ENCODE data around the gene SPATA31D1. TPM values are rescaled to one million over a fixed set of nuclear protein-coding genes. Genes with fewer than 3 reads are reported as not detected.

The SPATA31D1 gene
- total and polyA plus RNA-seq, 2 of the 13 experiments (the other 11 are each of a cell fraction or from before 2014, with no cell fraction given) = not detected

DNA sequence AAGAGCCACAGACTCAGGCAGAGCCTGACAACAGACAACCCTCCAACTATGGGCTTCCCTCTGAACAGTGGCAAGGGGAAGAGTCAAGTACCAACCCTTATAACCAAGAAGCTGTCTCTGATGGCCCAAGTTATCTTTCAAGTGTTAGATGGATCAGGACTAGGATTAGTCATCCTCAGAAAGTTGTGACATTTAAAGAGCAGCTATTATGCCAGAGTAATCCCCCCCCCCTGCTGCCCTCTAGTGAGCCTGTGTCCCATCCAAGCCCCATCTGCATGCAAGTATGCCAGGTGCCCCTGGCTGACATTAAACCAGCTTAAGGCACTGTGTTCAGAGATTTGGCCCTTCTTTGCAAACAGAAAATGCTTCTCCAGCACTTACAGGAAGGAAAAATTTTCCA, 16.8 kb upstream of the SPATA31D1 start (continued):
- TF ChIP-seq ZNF574 (CRISPR knock-in tag; IDR thresholded peaks at IDR 0.05) (no peak), ZNF138 (CRISPR knock-in tag; IDR thresholded peaks at IDR 0.05; ENCODE audit: low read depth) (no peak)

DNA sequence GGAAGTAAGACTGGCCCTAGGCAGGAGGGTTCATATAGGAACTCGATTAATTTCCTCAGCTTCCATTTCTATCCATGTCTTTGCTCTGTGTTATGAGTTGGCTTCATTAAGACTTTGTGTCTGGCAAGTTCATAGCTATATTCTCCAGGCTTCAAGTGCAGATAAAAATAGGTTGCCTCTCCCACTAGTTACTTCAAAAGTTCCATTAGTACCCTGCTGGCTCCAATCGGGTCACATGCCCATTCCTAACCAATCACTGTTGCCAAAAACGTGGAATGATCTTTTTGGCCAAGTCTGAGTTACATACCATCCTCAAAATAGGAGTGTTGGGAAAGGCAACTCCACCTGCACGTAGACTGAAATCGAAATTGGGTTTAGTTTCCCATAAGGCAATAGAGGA, 13.8 kb upstream of the SPATA31D1 start:
- Histone ChIP-seq H3K79me2 (ENCODE audit: insufficient read depth, low read length) (no peaks in the 10 kb centered on the region), H3K36me3 (replicated peaks in 1 of 2; ENCODE audit: control insufficient read depth in 1 of 2, insufficient read depth in 2 of 2, low read length in 2 of 2) (no peaks in the 10 kb centered on the region), H3K4me1 (ENCODE audit: insufficient read depth, low read length) (no peaks in the 10 kb centered on the region), H3K27me3 (ENCODE audit: control insufficient read depth in 1 of 2, insufficient read depth in 2 of 2, low read length in 2 of 2) (no peaks in the 10 kb centered on the region), H3K4me2 (ENCODE audit: low read depth, low read length) (no peak overlapping the region), H3K4me3 (replicated peaks in 1 of 3; ENCODE audit: insufficient read depth in 1 of 3, low read depth in 2 of 3, low read length in 3 of 3) (no peak overlapping the region), H3K27ac (ENCODE audit: extremely low read length, insufficient read depth, low read length) (no peak overlapping the region), H3K9me3 (ENCODE audit: low read length) (no peaks in the 10 kb centered on the region), H2AFZ (ENCODE audit: low read length) (no peak overlapping the region), H4K20me1 (ENCODE audit: insufficient read depth, low read length) (no peaks in the 10 kb centered on the region), H3K9ac (ENCODE audit: insufficient read depth, low read depth, low read length) (no peak overlapping the region)
- POLR2A ChIA-PET = no interaction called here
- 2% methylated on average over 5 of the region's 5 CpGs for WGBS (ENCODE audit: low lambda C conversion rate)
- in situ Hi-C loops (cut with HindIII; ENCODE audit: extremely low pct_ligation_motif_present, low pct_unique_long_range_greater_than_20kb) (no loop called here), intact Hi-C loops (cut with micrococcal nuclease; ENCODE audit: unreplicated experiment) (no loop called here)
- DNase-seq (ENCODE audit: low spot score) = no peak
- no peak for ATAC-seq
- no peak for FAIRE-seq
- TF ChIP-seq ZNF367 (CRISPR knock-in tag; IDR thresholded peaks at IDR 0.05; ENCODE audit: borderline replicate concordance) (no peak), ZBTB3 (CRISPR knock-in tag; IDR thresholded peaks at IDR 0.05; ENCODE audit: borderline replicate concordance, low read depth) (no peak)
- BruUV-seq (replicated peaks) = no TSS peak
- CTCF ChIA-PET (ENCODE audit: low intra/inter-chr PET ratio, low total read pairs) = no interaction called here

DNA sequence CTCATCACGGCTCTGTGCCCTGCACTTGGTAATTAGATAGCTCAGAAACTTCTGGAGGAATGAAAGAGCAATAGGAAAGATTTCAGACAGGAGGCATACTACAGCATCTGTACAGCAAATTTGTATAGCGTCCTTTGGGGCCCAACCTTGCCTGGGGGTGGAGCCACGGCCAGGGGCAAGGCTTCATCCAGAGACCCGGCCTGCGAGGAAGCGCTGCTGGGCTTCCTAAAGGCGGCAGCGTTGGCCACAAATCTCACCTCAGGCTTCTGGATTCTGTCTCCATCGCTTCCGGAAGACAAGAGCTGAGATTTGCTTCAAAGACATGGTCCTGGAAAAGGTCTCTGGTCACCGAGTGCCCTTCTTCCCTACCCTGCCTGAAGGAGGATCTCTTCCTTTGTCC, 12.2 kb upstream of the SPATA31D1 start:
- POLR2A ChIA-PET = no interaction called here
- BruUV-seq (replicated peaks) = no TSS peak
- no peak for TF ChIP-seq ZNF329 (CRISPR knock-in tag; IDR thresholded peaks at IDR 0.05; ENCODE audit: low read depth)
- TF ChIP-seq ZKSCAN5 (CRISPR knock-in tag; IDR thresholded peaks at IDR 0.05) = no peak
- TF ChIP-seq CEBPB (IDR thresholded peaks at IDR 0.05; ENCODE audit: borderline replicate concordance, low read depth, low read length) = no peak
- no peak for TF ChIP-seq KDM4B (CRISPR knock-in tag; IDR thresholded peaks at IDR 0.05)
- TF ChIP-seq ZXDC (CRISPR knock-in tag; IDR thresholded peaks at IDR 0.05) = no peak
- TF ChIP-seq SP140L (CRISPR knock-in tag; IDR thresholded peaks at IDR 0.05; ENCODE audit: borderline replicate concordance) = no peak
- TF ChIP-seq ZNF691 (CRISPR knock-in tag; IDR thresholded peaks at IDR 0.05; ENCODE audit: borderline replicate concordance, low read depth) = no peak

More for the DNA sequence above, 12.2 kb upstream of the SPATA31D1 start:
- WGBS (ENCODE audit: low lambda C conversion rate) = 48% methylated on average over 5 of the region's 11 CpGs
- no peaks in the 10 kb centered on the region for H4K20me1 ChIP-seq (ENCODE audit: insufficient read depth, low read length)
- H3K27ac ChIP-seq (ENCODE audit: extremely low read length, insufficient read depth, low read length) = no peak overlapping the region
- H3K79me2 ChIP-seq (ENCODE audit: insufficient read depth, low read length) = no peaks in the 10 kb centered on the region
- FAIRE-seq = no peak
- intact Hi-C loops (cut with micrococcal nuclease; ENCODE audit: unreplicated experiment) (no loop called here), in situ Hi-C loops (cut with HindIII; ENCODE audit: extremely low pct_ligation_motif_present, low pct_unique_long_range_greater_than_20kb) (no loop called here)
- no peaks in the 10 kb centered on the region for H3K9me3 ChIP-seq (ENCODE audit: low read length)
- CTCF ChIA-PET (ENCODE audit: low intra/inter-chr PET ratio, low total read pairs) = no interaction called here
- no peak for ATAC-seq
- no peaks in the 10 kb centered on the region for H3K4me1 ChIP-seq (ENCODE audit: insufficient read depth, low read length)
- H3K4me2 ChIP-seq (ENCODE audit: low read depth, low read length) = no peak overlapping the region
- H3K9ac ChIP-seq (ENCODE audit: insufficient read depth, low read depth, low read length) = no peak overlapping the region
- H2AFZ ChIP-seq (ENCODE audit: low read length) = no peak overlapping the region
- H3K36me3 ChIP-seq (replicated peaks in 1 of 2; ENCODE audit: control insufficient read depth in 1 of 2, insufficient read depth in 2 of 2, low read length in 2 of 2) = no peaks in the 10 kb centered on the region
- no peak overlapping the region for H3K4me3 ChIP-seq (replicated peaks in 1 of 3; ENCODE audit: insufficient read depth in 1 of 3, low read depth in 2 of 3, low read length in 3 of 3)
- no peak for DNase-seq (ENCODE audit: low spot score)
- H3K27me3 ChIP-seq (ENCODE audit: control insufficient read depth in 1 of 2, insufficient read depth in 2 of 2, low read length in 2 of 2) = no peaks in the 10 kb centered on the region

Measured in HepG2 (cell line).